Upper lobe of left lung (tissue), 6 donors: Measurements from ENCODE around the gene NAA16. TPM values are rescaled to one million over a fixed set of nuclear protein-coding genes. Genes with fewer than 3 reads are reported as not detected.
A peak's percentile ranks its signal among the peaks of the same experiment; 100 is the strongest.

Experiments used
- ATAC-seq, 2 donors: fragments of 200-7000 bp; cut with Tn5 transposase; one replicate each; pipeline ENCODE4 v1.9.1; 2022; ENCODE audit warnings: mild to moderate bottlenecking in 2 of 2, moderate library complexity in 2 of 2; ENCODE audit not compliant: low FRiP score in 2 of 2
- DNase-seq, 2 donors: peaks; one replicate each; pipeline ENCODE4 v3.0.0-alpha.2; 2019 to 2020
- H3K27ac ChIP-seq, 4 donors: fragments of 200-600 bp; sonication (generic); one replicate each; pipeline ENCODE4 v1.5.1; 2016 to 2019
- H3K27me3 ChIP-seq, 4 donors: fragments of 200-600 bp; sonication (generic); one replicate each; pipeline ENCODE4 v1.5.1; 2017 to 2019
- H3K36me3 ChIP-seq, 4 donors: fragments of 200-600 bp; sonication (generic); one replicate each; pipeline ENCODE4 v1.5.1; 2016 to 2019
- H3K4me1 ChIP-seq, 4 donors: fragments of 200-600 bp; sonication (generic); one replicate each; pipeline ENCODE4 v1.5.1; 2018 to 2019
- H3K4me3 ChIP-seq, 4 donors: fragments of 200-600 bp; sonication (generic); one replicate each; pipeline ENCODE4 v1.5.1; 2017 to 2019; ENCODE audit warnings: mild to moderate bottlenecking in 2 of 4, moderate library complexity in 1 of 4
- H3K9me3 ChIP-seq, 4 donors: fragments of 200-600 bp; sonication (generic); one replicate each; pipeline ENCODE4 v1.5.1; 2018 to 2019
- EP300 ChIP-seq, 4 donors: sonication (generic); formaldehyde crosslinking; IDR thresholded peaks; one replicate each; pipeline ENCODE4 v1.5.1; 2017; ENCODE audit warnings: antibody characterized with exemption in 4 of 4, control low read depth in 2 of 4
- POLR2A ChIP-seq, 4 donors: fragments of 450-650 bp; IDR thresholded peaks; one replicate each; pipeline ENCODE4 v1.5.1; 2016 to 2017; ENCODE audit warnings: antibody characterized with exemption in 4 of 4, mild to moderate bottlenecking in 2 of 4
- POLR2AphosphoS5 ChIP-seq, 2 donors: sonication (generic); formaldehyde crosslinking; IDR thresholded peaks; one replicate each; pipeline ENCODE4 v1.5.1; 2017; ENCODE audit warnings: antibody characterized with exemption in 2 of 2
- WGBS, 2 donors: methylation state at CpG; one replicate each; pipeline ENCODE4 v1.1.5; 2017 to 2018; 5-methylcytosine and 5-hydroxymethylcytosine counted together
- total RNA-seq, 6 donors: library from RNA; depleted of rRNA in 4 of 6; stranded (reverse); fragments of >200 nt in 4 of 6; gene quantifications; one replicate each; pipeline versions ENCODE4 v1.1.0 to v1.2.1, GENCODE V29; 2016 to 2021
- TF ChIP-seq, protein P1 (sequence below), 6 experiments: fragments of 450-650 bp in 4 of 6; fragments of 200-600 bp in 2 of 6; sonication (generic) in 2 of 6; IDR thresholded peaks; one replicate each; pipeline ENCODE4 v1.5.1; 2016 to 2019; ENCODE audit warnings: antibody characterized with exemption in 6 of 6
- donor health status: DM: no; HTN: no; CAD: no; lungs with moderate emphysema.
- donor health status: DM: no; HTN: yes; CAD: no; lungs with severe emphysema.

Gene NAA16
- total RNA-seq, 6 donors from 2014 or later: 14.3 to 35.6 (median 18.7) TPM

GRCh38 chr13:41383386-41383785, 72.3 kb downstream of the NAA16 start:
- ATAC-seq (peak in 1 of 2 donors; percentile 34), DNase-seq (no peak)
- H3K36me3 ChIP-seq: no peaks in the 10 kb centered on the region
- no peak overlapping the region for H3K4me3 ChIP-seq
- no peaks in the 10 kb centered on the region for H3K4me1 ChIP-seq
- H3K27ac ChIP-seq: peak overlapping the region in 1 of 4 donors; percentile 18
- no peaks in the 10 kb centered on the region for H3K27me3 ChIP-seq
- WGBS, 2 donors: 24 to 26% methylated on average over 3 of the region's 3 CpGs
- TF ChIP-seq POLR2A (IDR thresholded peaks at IDR 0.05) (no peak), POLR2AphosphoS5 (IDR thresholded peaks at IDR 0.05) (no peak), EP300 (IDR thresholded peaks at IDR 0.05) (no peak)
- TF ChIP-seq, protein P1, sequence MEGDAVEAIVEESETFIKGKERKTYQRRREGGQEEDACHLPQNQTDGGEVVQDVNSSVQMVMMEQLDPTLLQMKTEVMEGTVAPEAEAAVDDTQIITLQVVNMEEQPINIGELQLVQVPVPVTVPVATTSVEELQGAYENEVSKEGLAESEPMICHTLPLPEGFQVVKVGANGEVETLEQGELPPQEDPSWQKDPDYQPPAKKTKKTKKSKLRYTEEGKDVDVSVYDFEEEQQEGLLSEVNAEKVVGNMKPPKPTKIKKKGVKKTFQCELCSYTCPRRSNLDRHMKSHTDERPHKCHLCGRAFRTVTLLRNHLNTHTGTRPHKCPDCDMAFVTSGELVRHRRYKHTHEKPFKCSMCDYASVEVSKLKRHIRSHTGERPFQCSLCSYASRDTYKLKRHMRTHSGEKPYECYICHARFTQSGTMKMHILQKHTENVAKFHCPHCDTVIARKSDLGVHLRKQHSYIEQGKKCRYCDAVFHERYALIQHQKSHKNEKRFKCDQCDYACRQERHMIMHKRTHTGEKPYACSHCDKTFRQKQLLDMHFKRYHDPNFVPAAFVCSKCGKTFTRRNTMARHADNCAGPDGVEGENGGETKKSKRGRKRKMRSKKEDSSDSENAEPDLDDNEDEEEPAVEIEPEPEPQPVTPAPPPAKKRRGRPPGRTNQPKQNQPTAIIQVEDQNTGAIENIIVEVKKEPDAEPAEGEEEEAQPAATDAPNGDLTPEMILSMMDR (IDR thresholded peaks at IDR 0.05): no peak
- no peaks in the 10 kb centered on the region for H3K9me3 ChIP-seq

- Histone ChIP-seq H3K36me3 (no peaks in the 10 kb centered on the region), H3K27ac (no peak overlapping the region), H3K4me3 (no peak overlapping the region), H3K27me3 (no peaks in the 10 kb centered on the region), H3K9me3 (no peaks in the 10 kb centered on the region), H3K4me1 (no peaks in the 10 kb centered on the region)
- DNase-seq (peak in 1 of 2 donors; percentile 42), ATAC-seq (no peak)
- no peak for TF ChIP-seq EP300 (IDR thresholded peaks at IDR 0.05)
- TF ChIP-seq, protein P1 (IDR thresholded peaks at IDR 0.05): peak in 3 of 6 experiments; percentile 27 to 42 (median 30)
- WGBS, 2 donors: 88% methylated on average over 20 of the region's 20 CpGs
Observed at GRCh38 chr13:41384749-41385503, 73.9 kb downstream of the NAA16 start.

GRCh38 chr13:41386211-41386610, 75.1 kb downstream of the NAA16 start:
- Histone ChIP-seq H3K36me3 (no peaks in the 10 kb centered on the region), H3K9me3 (no peaks in the 10 kb centered on the region), H3K27ac (no peak overlapping the region), H3K4me1 (no peaks in the 10 kb centered on the region), H3K4me3 (no peak overlapping the region), H3K27me3 (no peaks in the 10 kb centered on the region)
- ATAC-seq (no peak), DNase-seq (no peak)
- 75 to 81% methylated on average over 6 of the region's 6 CpGs for WGBS, 2 donors
- no peak for TF ChIP-seq POLR2AphosphoS5 (IDR thresholded peaks at IDR 0.05)
- no peak for TF ChIP-seq EP300 (IDR thresholded peaks at IDR 0.05)
- TF ChIP-seq POLR2A (IDR thresholded peaks at IDR 0.05): no peak
- TF ChIP-seq, protein P1 (IDR thresholded peaks at IDR 0.05): no peak

- Histone ChIP-seq H3K4me3 (no peak overlapping the region), H3K9me3 (no peaks in the 10 kb centered on the region), H3K27me3 (no peaks in the 10 kb centered on the region), H3K4me1 (no peaks in the 10 kb centered on the region), H3K27ac (no peak overlapping the region), H3K36me3 (no peaks in the 10 kb centered on the region)
- ATAC-seq: no peak
- DNase-seq: no peak
- WGBS, 2 donors: 60 to 66% methylated on average over 3 of the region's 3 CpGs
- no peak for TF ChIP-seq EP300 (IDR thresholded peaks at IDR 0.05)
- TF ChIP-seq POLR2A (IDR thresholded peaks at IDR 0.05): no peak
- no peak for TF ChIP-seq POLR2AphosphoS5 (IDR thresholded peaks at IDR 0.05)
- TF ChIP-seq, protein P1 (IDR thresholded peaks at IDR 0.05): no peak
Observed at GRCh38 chr13:41387576-41387975, 76.5 kb downstream of the NAA16 start.
